HG03097 (cell line): ENCODE data around the gene SLC27A5.

ENCODE experiments used
- ATAC-seq: cut with Tn5 transposase; IDR thresholded peaks from one replicate; pipeline ENCODE4 v1.9.1; 2021; ENCODE audit not compliant: unreplicated experiment, low FRiP score

The SLC27A5 gene, protein sequence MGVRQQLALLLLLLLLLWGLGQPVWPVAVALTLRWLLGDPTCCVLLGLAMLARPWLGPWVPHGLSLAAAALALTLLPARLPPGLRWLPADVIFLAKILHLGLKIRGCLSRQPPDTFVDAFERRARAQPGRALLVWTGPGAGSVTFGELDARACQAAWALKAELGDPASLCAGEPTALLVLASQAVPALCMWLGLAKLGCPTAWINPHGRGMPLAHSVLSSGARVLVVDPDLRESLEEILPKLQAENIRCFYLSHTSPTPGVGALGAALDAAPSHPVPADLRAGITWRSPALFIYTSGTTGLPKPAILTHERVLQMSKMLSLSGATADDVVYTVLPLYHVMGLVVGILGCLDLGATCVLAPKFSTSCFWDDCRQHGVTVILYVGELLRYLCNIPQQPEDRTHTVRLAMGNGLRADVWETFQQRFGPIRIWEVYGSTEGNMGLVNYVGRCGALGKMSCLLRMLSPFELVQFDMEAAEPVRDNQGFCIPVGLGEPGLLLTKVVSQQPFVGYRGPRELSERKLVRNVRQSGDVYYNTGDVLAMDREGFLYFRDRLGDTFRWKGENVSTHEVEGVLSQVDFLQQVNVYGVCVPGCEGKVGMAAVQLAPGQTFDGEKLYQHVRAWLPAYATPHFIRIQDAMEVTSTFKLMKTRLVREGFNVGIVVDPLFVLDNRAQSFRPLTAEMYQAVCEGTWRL

DNA sequence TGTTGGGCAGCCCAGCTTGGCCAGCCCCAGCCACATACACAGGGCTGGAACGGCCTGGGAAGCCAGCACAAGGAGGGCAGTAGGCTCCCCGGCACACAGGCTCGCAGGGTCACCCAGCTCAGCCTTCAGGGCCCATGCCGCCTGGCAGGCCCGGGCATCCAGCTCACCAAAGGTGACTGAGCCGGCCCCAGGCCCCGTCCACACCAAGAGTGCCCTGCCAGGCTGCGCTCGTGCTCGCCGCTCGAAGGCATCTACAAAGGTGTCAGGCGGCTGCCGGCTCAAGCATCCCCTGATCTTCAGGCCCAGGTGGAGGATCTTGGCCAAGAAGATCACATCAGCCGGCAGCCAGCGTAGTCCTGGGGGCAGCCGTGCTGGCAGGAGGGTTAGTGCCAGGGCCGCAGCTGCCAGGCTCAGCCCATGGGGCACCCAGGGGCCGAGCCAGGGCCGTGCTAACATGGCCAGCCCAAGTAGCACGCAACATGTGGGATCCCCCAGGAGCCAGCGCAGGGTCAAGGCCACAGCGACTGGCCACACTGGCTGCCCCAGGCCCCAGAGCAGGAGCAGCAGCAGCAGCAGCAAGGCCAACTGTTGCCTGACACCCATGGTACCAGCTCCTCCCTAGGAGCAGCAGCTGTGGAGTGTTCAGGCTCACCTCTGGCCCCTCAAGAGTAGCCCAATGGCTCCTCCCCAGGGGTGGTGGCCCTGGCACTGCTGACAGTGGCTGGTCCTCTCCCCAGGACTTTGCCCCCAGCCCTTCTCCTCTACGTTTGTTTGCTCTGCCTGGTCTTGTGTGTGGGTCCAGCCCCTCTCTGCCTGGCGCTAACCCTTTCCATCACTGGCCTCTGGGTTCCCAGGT lies at the start of gene SLC27A5:
Gene SLC27A5, minus strand, starts transcription at position 640 of the 856 bp plus-strand sequence. Its CDS starts 37 bp downstream, at position 603.
- no peak for ATAC-seq

DNA sequence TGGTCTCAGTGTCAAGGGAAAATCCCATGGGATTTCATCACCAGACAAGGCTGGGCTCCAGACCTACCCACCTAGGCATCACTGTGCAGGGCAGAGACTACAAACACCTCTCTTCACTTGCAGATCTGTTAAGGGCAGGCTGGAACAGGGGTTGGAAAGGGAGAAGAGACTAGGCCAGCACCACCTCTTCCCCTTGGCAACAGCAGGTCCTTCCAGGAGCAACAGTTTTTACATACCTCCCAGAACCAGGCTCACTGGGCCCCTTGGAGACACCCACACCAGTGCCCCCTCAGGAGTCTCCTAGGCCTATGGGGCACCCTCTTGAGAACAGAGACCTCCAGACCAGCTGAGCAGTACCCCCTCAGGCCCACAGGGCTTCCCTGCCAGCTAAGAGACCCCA lies 49.1 kb upstream of the SLC27A5 start:
- ATAC-seq: no peak

DNA sequence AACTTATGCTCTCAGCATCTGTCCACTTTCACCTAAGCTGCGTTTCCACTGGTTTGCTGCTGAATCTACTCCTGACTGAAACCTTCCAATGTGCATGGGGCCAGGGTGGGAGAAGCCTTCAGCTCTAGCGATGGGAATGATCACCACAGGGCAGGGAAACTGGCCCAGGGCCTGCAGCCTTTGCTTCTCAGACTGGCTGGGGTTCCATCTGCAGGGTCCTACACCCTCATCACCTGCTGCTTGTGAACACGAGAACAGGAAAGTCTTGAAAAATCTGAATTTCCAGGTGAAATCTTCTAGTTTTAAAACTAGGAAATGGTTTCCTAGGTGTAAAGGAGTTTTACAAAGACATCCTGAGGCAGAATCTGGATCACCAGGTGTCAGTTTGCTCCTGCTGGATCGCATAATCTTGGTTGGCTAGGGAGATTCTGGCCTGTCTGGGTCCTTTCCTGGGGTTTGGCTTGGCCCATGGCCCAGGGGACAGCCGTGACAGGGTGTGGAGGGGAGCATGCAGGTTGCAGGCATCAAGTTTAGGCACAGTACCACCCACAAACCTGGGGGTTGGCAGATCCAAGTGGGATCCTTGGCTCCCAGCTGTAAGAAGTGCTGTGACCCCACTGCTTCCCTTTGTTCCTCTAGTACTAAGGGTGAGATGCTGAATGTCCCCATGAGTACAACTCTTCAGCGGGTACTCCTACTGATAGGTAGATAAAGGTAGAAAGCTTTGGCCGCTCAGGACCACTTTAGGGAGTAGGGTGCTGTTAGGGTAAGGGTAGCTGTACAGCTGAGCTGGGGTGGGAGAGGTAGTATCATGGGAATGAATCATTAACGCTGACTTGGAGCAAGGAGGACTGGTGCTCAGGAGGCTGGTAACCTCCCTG lies 48.5 kb upstream of the SLC27A5 start:
- no peak for ATAC-seq

DNA sequence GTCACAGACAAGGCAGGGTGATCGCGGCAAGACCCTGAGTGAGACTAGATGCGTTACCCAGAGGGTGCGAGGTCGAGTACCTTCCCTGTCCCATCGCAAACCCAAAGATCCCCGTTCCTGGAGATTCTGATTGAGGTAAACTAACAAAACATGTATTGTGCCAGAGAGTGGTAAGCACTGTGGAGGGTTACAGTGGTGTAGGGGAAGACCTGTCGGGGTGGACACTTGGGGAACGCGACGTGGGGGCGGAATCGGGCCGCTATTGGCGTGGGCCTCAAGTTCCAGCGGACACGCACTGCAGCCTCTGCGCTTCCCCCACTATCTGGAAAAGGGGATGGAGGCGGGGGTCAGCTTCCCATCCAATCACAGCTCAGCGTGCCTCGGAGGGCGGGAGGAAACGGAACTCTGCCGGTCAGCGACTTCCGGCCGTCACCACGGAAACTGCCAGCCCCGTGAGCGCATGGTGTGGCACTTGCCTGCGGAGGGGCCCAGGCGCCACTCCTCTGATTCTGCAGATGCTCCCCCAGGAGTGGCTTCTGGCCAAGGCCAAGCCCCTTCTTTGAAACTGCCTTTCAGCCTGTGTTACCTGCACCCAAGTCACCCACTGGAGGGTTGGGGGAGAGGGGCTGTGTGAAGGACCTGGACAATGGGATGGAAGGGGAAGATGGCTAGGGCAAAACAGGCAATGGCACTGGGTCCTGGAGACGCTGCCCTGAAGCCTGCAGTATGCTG lies 47.6 kb upstream of the SLC27A5 start:
- peak; percentile 12 for ATAC-seq

DNA sequence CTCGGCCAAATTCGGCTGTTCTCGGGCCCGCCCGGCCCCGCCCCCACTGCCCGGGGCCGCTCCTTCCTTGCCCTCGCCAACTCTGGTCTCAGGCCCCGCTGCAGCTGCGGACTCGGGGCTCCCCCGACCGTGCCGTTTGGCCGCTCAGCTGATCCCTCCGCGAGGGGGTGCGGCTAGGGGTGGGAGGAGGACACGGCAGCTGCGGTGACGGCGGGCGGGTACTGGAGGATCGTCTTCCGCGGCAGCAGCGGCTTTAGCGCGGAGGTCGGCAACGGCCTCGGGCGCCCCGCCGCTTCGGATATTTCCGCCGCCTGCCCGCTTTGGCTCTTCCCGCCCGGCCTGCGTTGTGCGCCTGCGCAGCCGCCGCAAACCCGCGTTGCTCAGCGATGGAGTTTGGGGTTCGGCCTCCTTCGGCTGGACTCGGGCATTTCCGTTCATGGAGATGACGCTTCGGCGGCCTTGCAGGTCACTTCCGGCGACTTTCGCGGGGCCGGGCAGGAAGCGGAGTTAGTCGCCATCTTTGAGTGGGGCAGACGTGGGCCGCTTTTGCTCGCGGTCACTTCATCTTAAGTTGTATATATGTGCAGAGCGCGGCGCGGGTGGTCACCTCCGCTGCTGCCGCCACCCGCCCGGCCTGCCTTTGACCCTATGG lies 47.0 kb upstream of the SLC27A5 start:
- ATAC-seq: peak; percentile 47

DNA sequence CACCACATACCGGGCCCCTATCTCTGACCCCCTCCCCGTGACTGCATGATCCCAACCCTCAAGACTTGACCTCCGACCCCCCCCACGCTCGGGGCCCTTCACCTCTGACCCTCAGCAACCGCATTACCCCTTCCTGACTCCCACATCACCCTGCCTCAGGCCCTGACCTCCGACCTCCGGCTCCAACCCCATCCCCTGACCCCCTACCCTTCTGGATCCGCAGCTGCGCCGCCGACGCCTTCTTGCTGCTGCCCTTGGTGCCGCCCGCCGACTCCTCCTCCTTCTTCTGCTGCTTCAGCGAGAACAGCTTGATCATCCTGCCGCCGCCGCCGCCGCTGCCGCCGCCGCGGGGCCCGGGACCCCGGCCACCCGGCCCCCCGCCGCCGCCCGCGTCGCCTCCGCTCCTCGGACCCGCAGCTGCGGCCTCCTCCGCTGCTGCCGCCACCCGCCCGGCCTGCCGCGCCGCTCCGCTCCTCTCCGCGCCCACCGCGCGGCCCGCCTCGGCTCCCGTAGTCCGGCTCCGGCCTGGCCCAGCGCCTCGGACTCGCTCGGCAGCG lies 46.4 kb upstream of the SLC27A5 start, which contains the start of gene UBE2M:
Gene UBE2M, minus strand, starts transcription at position 546 of the 557 bp plus-strand sequence. Its CDS starts 230 bp downstream, at position 316.
- no peak for ATAC-seq

DNA sequence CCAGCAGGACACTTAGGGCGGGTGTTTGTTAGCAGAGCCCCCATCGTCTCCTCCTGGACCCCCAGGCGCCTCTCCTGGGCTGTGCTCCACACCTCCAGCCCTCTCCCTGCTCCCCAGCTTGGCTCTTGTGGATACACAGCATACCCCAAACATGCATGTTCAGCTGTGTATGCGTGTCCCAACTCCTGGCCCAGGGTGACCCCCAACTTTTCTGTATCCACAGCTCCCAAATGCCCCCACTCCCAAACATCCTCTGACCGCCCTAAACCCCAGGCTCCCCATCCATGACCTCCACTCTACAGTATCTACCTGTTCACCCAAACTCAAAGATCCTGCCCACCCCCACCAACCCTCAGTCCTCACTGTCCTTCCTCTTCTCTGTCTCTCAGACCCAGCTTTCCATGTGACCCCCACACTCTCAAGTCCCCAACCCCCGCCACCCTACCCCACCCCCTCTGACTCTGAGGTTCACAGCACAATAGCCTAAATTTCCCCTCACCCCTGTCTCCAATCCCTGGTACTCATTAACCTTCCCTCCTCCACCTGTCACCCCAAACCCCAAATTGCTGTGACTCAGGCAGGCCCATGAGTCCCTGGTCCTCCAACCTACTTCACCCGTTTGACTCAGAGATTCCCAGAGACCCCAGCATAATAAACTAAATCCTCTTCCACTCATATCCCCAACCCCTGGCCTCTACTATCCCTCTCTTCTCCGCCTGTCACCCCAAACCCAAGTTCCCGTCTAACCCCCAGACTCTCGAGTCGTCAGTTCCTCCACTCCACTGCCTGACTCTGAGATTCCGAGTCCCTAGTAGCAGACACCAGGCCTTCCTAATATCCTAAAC lies 45.7 kb upstream of the SLC27A5 start:
- no peak for ATAC-seq

DNA sequence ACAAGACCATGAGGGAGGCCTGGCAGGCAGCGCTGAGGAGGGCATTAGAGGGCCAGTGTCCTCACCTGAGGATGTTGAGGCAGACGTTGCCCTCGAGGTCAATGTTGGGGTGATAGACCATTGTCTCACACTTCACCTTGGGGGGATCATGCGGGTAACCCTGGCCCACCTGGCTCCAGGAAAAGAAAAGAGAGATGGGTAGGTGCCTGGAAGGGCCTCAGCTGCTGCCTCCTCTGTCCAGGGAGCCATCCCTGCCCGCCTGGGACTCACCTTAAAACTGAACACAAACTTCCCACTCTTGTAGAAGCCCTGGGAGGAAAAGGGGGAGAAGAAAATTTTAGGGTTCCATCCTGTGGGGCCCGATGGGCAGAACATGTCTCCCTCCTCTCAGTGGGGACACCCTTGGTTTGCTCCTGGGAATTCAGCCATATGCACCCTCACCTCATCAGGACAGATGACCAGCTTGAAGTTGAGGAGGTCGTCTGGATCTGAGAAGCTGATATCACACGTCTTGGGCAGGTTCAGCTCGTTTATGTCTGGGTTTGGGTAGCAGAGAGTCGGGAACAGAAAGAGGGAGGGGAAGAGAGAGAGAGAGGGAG lies 44.9 kb upstream of the SLC27A5 start:
- no peak for ATAC-seq

DNA sequence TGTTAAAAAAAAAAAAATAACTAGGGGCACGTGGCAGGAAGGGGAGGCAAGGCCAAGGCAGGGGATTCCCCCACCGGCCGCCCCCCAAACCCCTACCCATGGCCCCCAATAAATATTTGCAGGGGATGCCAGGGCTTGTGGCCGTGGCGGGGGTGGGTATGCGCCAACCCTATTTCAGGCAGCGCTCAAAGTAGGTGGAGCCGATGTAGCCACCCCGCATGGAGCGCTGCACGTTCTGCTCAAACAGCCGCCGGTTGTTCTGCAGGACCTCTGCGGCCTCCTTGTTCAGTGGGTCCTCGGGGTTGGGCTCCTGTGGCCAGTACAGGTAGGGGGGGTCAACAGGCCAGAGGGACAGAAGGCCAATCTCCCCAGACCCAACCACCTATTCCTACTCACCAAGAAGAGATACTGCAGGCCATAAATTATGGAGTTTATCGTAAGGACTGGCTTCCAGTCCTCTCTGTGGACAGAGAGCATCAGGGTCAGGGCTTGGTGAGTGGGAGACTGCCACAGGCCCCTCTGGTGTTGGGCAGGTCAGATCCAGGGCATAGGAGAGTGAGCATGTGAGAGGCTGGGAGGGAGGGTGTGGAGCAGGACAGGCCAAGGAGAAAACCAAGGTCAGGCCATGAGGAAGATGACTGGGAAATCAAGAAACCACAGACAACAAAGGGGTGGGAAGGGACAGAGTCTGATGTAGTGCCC lies 44.3 kb upstream of the SLC27A5 start:
- no peak for ATAC-seq

DNA sequence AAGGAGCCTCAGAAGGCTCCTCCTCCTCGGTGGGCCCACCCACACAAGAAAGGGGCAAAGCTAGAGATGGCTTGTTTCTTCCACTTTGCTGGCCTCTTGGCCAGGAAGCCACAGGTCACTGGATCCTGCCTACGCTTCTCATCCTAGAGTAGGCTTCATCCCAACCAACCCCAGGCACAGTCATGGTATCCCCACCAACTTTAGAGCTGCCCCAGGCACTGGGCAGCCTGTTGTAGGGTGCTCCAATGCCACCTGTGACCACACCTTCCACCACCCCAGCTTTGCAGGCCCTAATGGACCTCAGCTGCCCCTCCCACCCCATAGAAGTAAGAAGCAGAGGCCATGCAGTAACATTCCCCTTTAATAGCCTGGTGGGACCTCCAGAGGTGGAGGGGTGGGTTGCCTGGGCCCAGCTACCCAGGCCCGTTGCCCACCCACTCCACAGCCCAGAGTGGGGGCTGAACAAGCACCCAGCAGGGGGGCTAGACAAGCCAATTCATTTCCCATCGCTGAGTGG lies 43.6 kb upstream of the SLC27A5 start:
- ATAC-seq: no peak

DNA sequence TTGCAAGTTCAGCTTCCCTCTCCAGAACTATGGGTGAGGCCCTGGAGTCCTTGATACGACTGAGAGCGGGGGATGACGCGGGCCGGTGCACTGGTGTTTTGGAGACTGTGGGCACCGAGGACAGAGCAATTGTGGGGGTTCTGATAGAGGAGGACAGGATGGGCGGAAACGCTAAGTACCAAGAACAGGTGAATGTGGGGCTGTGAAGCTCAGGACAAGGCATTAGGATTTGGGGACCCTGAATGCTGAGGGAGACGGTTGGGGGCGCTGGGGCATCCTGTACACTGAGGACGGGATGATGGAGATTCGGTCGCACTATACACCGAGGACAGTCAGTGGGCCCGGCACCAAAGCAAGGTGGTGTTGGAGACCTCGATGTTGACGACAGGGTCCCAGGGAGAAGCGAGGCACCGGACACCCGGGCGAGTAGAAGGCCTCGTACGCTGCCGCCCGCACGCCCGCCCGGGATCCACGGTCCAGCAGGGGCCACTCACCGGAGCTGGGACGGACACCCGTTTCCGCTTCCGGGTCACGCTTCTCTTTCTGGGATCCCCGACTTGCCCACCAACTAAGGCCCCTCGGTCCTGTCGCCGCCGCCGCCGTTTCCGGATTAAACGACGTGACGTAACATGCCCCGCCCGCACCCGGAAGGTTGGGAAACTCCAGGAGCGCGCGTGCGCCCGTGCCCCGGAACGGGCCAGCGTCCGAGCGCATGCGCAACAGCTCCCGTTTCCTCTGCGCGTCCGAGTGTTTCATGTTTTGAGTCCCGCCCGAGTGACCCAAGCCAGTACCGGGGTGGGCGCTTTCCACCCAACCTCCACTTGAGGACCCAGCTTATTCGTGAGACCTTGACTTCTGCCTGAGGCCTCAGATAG lies 42.9 kb upstream of the SLC27A5 start, which contains the start of gene CHMP2A:
Gene CHMP2A, minus strand, starts transcription at position 612 of the 875 bp plus-strand sequence. CDS start 893 bp downstream, outside the sequence.
- ATAC-seq: peak; percentile 28

DNA sequence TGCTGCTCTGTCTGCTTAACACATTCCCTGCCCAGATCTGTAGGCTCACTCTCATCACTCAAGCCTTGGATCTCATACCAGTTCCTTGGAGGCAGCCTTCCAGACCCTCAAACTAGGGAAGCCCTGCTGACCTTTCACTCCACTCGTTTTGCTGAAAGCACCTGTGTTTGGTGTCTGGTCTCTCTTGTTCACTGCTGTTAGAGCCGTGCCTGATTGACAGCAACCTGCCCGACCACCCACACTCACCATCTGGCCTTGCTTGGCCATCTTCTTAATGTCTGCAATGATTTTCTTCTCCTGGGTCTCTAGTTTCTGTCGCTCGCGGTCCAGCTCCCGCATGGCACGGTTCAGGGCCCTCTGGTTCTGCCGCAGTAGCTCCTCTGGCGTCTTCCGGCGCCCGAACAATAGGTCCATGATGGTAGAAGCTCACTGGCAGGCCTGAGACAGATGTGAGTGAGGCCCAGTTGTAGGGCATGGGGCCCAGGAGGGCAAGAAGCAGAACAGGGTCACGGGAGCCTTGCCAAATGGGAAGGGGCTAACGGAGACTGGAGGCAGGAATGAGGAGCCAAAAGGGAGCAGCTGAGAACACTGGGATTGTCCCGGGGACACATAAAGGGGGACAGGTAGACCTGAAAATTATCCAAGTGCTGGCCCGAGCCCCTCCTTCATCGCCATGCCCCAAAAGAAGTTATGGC lies 42.2 kb upstream of the SLC27A5 start:
- no peak for ATAC-seq

DNA sequence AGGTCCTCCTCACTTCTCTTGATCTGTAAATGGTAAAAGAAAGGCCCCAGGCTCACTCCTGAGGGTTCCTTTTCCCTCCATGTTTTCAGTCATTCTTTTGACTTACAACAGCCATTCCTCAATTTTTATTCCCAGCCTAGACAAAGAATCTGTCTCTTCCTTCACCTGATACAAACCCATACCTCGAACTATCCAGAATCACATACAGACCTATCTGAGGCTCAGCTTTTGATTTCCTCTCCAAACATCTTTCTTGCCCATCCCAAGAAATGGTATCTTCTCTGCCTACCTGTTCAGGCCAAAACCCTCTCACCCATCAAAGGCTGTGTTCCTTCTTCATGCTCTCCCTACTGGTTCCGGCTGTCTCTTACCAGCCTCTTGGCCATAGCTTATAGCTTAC lies 40.9 kb upstream of the SLC27A5 start:
- no peak for ATAC-seq

DNA sequence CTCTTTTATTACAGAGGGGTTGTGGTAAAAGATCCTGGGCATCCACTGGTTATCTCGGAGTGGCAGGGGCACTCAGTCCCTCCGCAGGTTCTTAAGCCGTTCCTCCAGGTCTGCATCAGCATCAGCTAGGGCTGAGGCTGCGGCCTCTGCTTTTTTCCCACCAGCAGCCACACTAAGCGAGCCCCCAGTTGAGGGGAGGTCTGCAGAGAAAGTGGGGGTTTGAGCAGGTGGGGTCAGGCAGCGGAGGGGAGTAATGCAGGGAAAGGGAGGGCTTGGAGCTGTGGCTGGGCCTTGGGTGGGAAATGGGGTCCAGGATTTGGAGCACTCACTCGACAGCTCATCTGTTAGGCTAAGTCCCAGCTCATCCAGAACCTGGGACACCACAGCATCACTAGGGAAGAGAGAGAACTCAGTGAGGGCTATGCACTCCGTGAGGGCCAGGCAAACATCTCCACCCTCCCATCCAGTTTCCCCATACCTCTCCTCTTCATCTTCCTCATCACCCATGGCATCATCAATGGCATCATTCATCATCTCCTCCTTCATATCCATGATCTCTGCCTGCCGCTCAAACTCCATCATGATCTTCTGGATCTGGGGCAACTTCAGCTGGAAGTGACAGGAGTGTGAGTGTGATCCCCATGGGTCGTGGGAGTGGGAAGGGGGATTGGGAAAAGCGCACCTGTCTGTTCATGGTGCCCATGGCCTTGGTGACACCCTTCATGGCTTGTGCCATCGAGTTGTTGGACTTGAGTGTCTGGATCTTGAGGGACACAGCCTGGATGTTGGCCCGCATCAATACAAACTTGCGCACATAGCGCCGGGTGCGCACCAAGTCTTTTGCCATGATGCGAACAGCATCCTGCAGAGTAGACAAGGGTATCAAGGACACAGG lies 40.0 kb upstream of the SLC27A5 start:
- no peak for ATAC-seq
